Calu3 (cell line): ENCODE measurements around the gene CD34. TPM values are rescaled to one million over a fixed set of nuclear protein-coding genes. Genes with fewer than 3 reads are reported as not detected.

ENCODE experiments used
- BruUV-seq: library from RNA; stranded (reverse); fragments of 400-500 nt; replicated peaks from 2 replicates; lab custom pipeline; 2021; lab: Mats Ljungman, UMichigan
- CTCF ChIA-PET: fragments of 300-600 bp; sonication (Branson Sonifier 250); formaldehyde crosslinking; loops from one replicate; lab custom pipeline; 2022; ENCODE audit warnings: antibody characterized with exemption; lab: Charles Lee
- DNase-seq: peaks from one replicate; pipeline ENCODE4 v3.0.0; 2022
- H3K27ac Mint-ChIP-seq: one replicate; pipeline ENCODE4 v1.8.0; 2022; ENCODE audit warnings: mixed read lengths; ENCODE audit not compliant: unreplicated experiment
- H3K27me3 Mint-ChIP-seq: one replicate; pipeline ENCODE4 v1.8.0; 2022; ENCODE audit warnings: mixed read lengths; ENCODE audit not compliant: unreplicated experiment
- H3K36me3 Mint-ChIP-seq: one replicate; pipeline ENCODE4 v1.8.0; 2022; ENCODE audit warnings: mild to moderate bottlenecking, moderate library complexity, mixed read lengths; ENCODE audit not compliant: insufficient read depth, unreplicated experiment
- H3K4me1 Mint-ChIP-seq: one replicate; pipeline ENCODE4 v1.8.0; 2022; ENCODE audit warnings: mild to moderate bottlenecking, low read depth, mixed read lengths; ENCODE audit not compliant: unreplicated experiment
- H3K4me3 Mint-ChIP-seq: one replicate; pipeline ENCODE4 v1.8.0; 2022; ENCODE audit warnings: mild to moderate bottlenecking, low read depth, moderate library complexity, mixed read lengths; ENCODE audit not compliant: unreplicated experiment
- H3K9me3 Mint-ChIP-seq: one replicate; pipeline ENCODE4 v1.8.0; 2022; ENCODE audit warnings: low read depth, mixed read lengths; ENCODE audit not compliant: unreplicated experiment
- intact Hi-C: fragments of 100-400 bp; cut with micrococcal nuclease; formaldehyde crosslinking; loops from one replicate; pipeline ENCODE4 v1.10.0; 2022; ENCODE audit not compliant: unreplicated experiment
- total RNA-seq: library from RNA; stranded (reverse); gene quantifications from 2 replicates; pipeline ENCODE4 v1.2.3, GENCODE V29; 2022
- TF ChIP-seq, protein P1 (sequence below): fragments of 200-600 bp; IDR thresholded peaks from one replicate; pipeline ENCODE4 v1.8.0; 2022; ENCODE audit warnings: antibody characterized with exemption; ENCODE audit not compliant: unreplicated experiment

CD34 gene
- total RNA-seq, 1 experiment from 2014 or later: 0.24 TPM

DNA sequence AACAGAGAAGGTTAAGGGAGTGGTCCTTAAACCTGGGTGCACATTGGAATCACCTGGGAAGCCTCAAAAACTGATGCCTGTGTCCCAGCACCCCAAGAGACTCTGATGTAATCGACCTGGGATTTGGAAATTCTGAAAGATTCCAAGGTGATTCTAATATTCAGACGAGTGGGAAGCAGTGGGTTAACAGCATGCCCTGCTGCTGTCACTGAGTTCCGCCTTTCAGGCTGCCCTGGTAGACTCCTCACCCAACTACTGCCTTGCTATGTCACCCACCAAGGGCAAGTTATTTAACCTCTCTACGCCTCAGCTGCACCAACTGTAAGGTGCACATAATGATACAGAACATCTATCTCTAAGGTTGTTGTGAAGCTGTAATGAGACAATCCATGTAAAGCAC, 59.2 kb downstream of the CD34 start:
- Mint-ChIP-seq H3K4me1 (peaks cover 19% of the 10 kb centered on the region), H3K9me3 (no peaks in the 10 kb centered on the region), H3K27ac (no peak overlapping the region), H3K4me3 (no peak overlapping the region), H3K36me3 (peaks cover 4% of the 10 kb centered on the region), H3K27me3 (no peaks in the 10 kb centered on the region)
- no TSS peak for BruUV-seq
- DNase-seq: no peak
- intact Hi-C loops: no loop called here
- CTCF ChIA-PET: interaction anchor here (1.4 kb wide), 1 partner anchor 9 kb away, joined by 3 read pairs; no protein-coding TSS in a partner anchor
- TF ChIP-seq, protein P1, sequence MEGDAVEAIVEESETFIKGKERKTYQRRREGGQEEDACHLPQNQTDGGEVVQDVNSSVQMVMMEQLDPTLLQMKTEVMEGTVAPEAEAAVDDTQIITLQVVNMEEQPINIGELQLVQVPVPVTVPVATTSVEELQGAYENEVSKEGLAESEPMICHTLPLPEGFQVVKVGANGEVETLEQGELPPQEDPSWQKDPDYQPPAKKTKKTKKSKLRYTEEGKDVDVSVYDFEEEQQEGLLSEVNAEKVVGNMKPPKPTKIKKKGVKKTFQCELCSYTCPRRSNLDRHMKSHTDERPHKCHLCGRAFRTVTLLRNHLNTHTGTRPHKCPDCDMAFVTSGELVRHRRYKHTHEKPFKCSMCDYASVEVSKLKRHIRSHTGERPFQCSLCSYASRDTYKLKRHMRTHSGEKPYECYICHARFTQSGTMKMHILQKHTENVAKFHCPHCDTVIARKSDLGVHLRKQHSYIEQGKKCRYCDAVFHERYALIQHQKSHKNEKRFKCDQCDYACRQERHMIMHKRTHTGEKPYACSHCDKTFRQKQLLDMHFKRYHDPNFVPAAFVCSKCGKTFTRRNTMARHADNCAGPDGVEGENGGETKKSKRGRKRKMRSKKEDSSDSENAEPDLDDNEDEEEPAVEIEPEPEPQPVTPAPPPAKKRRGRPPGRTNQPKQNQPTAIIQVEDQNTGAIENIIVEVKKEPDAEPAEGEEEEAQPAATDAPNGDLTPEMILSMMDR: no peak

DNA sequence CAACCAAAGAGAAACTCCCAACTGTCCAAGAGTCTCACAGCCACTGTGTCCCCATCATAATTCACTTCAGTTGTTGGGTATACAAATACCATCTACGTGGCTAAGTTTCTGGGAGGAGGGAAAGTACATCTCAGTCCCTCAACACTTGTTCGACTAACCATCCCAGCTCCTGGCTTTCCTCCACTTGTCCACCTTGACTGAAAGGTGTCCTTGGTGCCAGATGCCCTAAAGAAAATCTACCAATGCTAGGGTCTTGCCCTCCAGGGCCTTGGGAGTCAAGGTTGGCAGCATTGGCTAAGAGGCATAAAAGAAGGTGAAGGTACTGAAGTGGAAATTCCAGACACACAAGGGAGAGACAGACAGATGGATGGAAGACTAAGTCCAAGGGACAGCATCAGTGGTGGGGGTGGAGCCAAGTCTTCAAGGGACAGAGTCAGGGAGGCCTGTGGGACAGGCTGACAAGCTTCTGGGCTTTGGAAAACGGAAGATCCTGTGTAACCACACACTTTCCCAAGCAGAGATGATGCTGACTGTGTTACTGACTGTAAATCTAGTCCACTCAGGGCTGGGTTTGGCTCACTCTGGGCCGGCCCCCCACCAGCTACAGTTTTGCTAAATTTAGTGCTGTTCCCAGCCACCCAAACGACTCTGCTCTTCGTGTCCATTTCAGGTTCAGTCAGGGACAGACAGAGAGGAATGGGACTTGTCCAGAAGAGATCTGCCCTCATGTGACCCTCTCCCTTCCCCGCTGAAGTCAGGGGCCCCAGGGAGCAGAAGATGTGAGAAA, 60.1 kb downstream of the CD34 start:
- BruUV-seq: no TSS peak
- intact Hi-C loops: no loop called here
- no peaks in the 10 kb centered on the region for H3K27me3 Mint-ChIP-seq
- TF ChIP-seq, protein P1: no peak
- H3K27ac Mint-ChIP-seq: no peak overlapping the region
- H3K9me3 Mint-ChIP-seq: no peaks in the 10 kb centered on the region
- peaks cover 19% of the 10 kb centered on the region for H3K4me1 Mint-ChIP-seq
- H3K36me3 Mint-ChIP-seq: peaks cover 4% of the 10 kb centered on the region
- DNase-seq: no peak
- H3K4me3 Mint-ChIP-seq: no peak overlapping the region
- CTCF ChIA-PET: no interaction called here

DNA sequence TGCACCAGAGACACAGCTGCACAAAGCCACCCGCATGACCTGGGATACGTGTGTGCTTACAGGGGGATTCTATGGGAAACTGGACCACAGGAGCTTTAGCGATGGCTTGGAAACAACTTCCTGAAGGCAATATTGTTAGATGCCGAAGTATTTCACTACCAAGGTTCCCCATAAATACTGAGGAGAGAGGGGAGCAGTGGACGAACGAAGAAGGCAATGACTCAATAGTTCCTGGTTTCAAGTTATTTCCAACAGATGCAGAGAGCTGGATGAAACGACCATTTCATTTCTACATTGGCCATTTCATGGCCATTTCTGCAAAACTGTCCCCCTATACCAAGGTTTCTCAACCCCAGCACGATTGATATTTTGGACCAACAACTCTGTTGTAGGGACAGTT, 61.3 kb downstream of the CD34 start:
- Mint-ChIP-seq H3K27me3 (no peaks in the 10 kb centered on the region), H3K9me3 (no peaks in the 10 kb centered on the region), H3K27ac (no peak overlapping the region), H3K36me3 (peaks cover 4% of the 10 kb centered on the region), H3K4me1 (peaks cover 19% of the 10 kb centered on the region), H3K4me3 (no peak overlapping the region)
- no peak for DNase-seq
- TF ChIP-seq, protein P1: no peak
- BruUV-seq: no TSS peak
- intact Hi-C loops: no loop called here
- CTCF ChIA-PET: no interaction called here

DNA sequence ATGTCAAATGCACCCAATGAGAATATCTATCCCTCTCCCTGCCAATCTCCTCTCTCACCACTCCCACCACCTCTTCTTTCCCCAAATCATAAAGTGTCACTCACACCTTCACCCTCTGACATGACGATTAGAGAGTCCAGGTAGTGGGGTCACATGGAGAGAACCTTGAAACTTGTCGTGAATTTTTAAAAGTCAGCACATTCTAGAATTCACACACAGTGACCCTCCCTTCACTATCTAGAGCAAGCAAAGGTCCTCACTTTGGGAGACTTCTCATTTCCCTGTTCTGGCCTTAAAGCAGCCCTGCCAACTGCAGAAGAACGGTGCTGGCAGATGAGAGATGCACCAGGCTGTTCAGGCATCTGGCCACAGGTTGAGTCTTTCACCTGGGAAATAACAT, 61.9 kb downstream of the CD34 start:
- H3K4me3 Mint-ChIP-seq: no peak overlapping the region
- no peak overlapping the region for H3K27ac Mint-ChIP-seq
- no peaks in the 10 kb centered on the region for H3K27me3 Mint-ChIP-seq

More for the DNA sequence above, 61.9 kb downstream of the CD34 start:
- no TSS peak for BruUV-seq
- CTCF ChIA-PET: interaction anchor here (1.4 kb wide), 1 partner anchor 25 kb away, joined by 4 read pairs; no protein-coding TSS in a partner anchor
- intact Hi-C loops: no loop called here
- peaks cover 6% of the 10 kb centered on the region for H3K36me3 Mint-ChIP-seq
- DNase-seq: no peak
- H3K4me1 Mint-ChIP-seq: peaks cover 19% of the 10 kb centered on the region
- TF ChIP-seq, protein P1: no peak
- no peaks in the 10 kb centered on the region for H3K9me3 Mint-ChIP-seq
